K562 (cell line): ENCODE measurements around the gene PROK1. TPM values are rescaled to one million over a fixed set of nuclear protein-coding genes. Genes with fewer than 3 reads are reported as not detected.

Source experiments
- ADNP ChIP-seq: fragments of 200-800 bp; sonication (Bioruptor generic); IDR thresholded peaks from 2 replicates; pipeline ENCODE4 v1.6.1; 2016; ENCODE audit warnings: missing genetic modification characterization, missing compliant biosample characterization
- AFF1 ChIP-seq, 2 experiments: fragments of 450-650 bp; IDR thresholded peaks; 2 replicates each; pipeline ENCODE4 v1.6.1; 2018; ENCODE audit warnings: mild to moderate bottlenecking in 2 of 2, low read depth in 1 of 2; ENCODE audit not compliant: partially characterized antibody in 2 of 2
- DLX4 ChIP-seq: fragments of 250-450 bp; sonication (Bioruptor Pico); IDR thresholded peaks from 2 replicates; pipeline ENCODE4 v1.6.1; 2021; ENCODE audit warnings: mild to moderate bottlenecking
- DMBX1 ChIP-seq: fragments of 250-450 bp; sonication (Bioruptor Pico); IDR thresholded peaks from 2 replicates; pipeline ENCODE4 v1.8.0; 2022; ENCODE audit warnings: inconsistent platforms, mild to moderate bottlenecking, moderate library complexity, borderline replicate concordance
- GTF2A2 ChIP-seq: IDR thresholded peaks from 2 replicates; pipeline ENCODE4 v1.6.1; 2016; ENCODE audit warnings: mild to moderate bottlenecking, missing genetic modification characterization, missing compliant biosample characterization
- GTF2E2 ChIP-seq: fragments of 200-800 bp; sonication (Bioruptor generic); IDR thresholded peaks from 2 replicates; pipeline ENCODE4 v1.6.1; 2016; ENCODE audit warnings: missing genetic modification characterization, missing compliant biosample characterization
- KDM2B ChIP-seq: fragments of 250-450 bp; sonication (Bioruptor Pico); IDR thresholded peaks from 2 replicates; pipeline ENCODE4 v1.8.0; 2021; ENCODE audit warnings: mild to moderate bottlenecking, moderate library complexity
- KLF16 ChIP-seq: IDR thresholded peaks from 2 replicates; pipeline ENCODE4 v1.6.1; 2016; ENCODE audit warnings: antibody characterized with exemption
- MBD2 ChIP-seq: sonication (generic); IDR thresholded peaks from 2 replicates; pipeline ENCODE4 v1.6.1; 2016; ENCODE audit warnings: low read depth, borderline replicate concordance
- MCM2 ChIP-seq: fragments of 450-650 bp; IDR thresholded peaks from 2 replicates; pipeline ENCODE4 v1.6.1; 2017; ENCODE audit warnings: low read depth, mild to moderate bottlenecking
- MTA2 ChIP-seq: fragments of 450-650 bp; IDR thresholded peaks from 2 replicates; pipeline ENCODE4 v1.6.1; 2016; ENCODE audit warnings: low read depth
- NR2C1 ChIP-seq, 2 experiments: fragments of 450-650 bp; IDR thresholded peaks; 2 replicates each; pipeline ENCODE4 v1.6.1; 2017; ENCODE audit warnings: mild to moderate bottlenecking in 2 of 2, antibody characterized with exemption in 1 of 2, inconsistent platforms in 1 of 2, missing compliant biosample characterization in 1 of 2, missing genetic modification characterization in 1 of 2
- PATZ1 ChIP-seq: fragments of 250-450 bp; sonication (Bioruptor Pico); IDR thresholded peaks from 2 replicates; pipeline ENCODE4 v1.5.0; 2020; ENCODE audit warnings: mild to moderate bottlenecking, borderline replicate concordance
- PRMT5 ChIP-seq: sonication (generic); formaldehyde crosslinking; IDR thresholded peaks from 2 replicates; pipeline ENCODE4 v1.5.0; 2020; ENCODE audit warnings: missing genetic modification reagents
- PTRF ChIP-seq: fragments of 450-650 bp; IDR thresholded peaks from 2 replicates; pipeline ENCODE4 v1.6.1; 2016; ENCODE audit warnings: mild to moderate bottlenecking, missing genetic modification characterization, missing compliant biosample characterization
- RBM25 ChIP-seq: fragments of 200-400 bp; formaldehyde crosslinking; IDR thresholded peaks from 2 replicates; pipeline ENCODE4 v1.6.1; 2018; ENCODE audit warnings: low read length, low read depth, moderate library complexity; ENCODE audit not compliant: severe bottlenecking
- TEAD2 ChIP-seq: fragments of 450-650 bp; IDR thresholded peaks from 2 replicates; pipeline ENCODE4 v1.6.1; 2016; ENCODE audit warnings: missing genetic modification characterization, control low read depth, missing compliant biosample characterization
- TOE1 ChIP-seq, 2 experiments: fragments of 450-650 bp in 1 of 2; sonication (generic) in 1 of 2; formaldehyde crosslinking in 1 of 2; IDR thresholded peaks; 2 replicates each; pipeline versions ENCODE4 v1.7.1 to v1.8.0; 2016 to 2022; ENCODE audit warnings: borderline replicate concordance in 2 of 2, mild to moderate bottlenecking in 2 of 2, antibody characterized with exemption in 1 of 2, inconsistent platforms in 1 of 2, low read depth in 1 of 2, missing genetic modification reagents in 1 of 2, moderate library complexity in 1 of 2
- ZFX ChIP-seq: sonication (generic); formaldehyde crosslinking; IDR thresholded peaks from 2 replicates; pipeline ENCODE4 v1.8.0; 2022; ENCODE audit warnings: mild to moderate bottlenecking, missing genetic modification reagents, moderate library complexity
- ZNF766 ChIP-seq: fragments of 200-800 bp; sonication (Bioruptor generic); conservative IDR thresholded peaks from 2 replicates; pipeline ENCODE4 v1.6.1; 2016; ENCODE audit warnings: missing genetic modification characterization, missing compliant biosample characterization
- polyA plus RNA-seq, 8 experiments: library from polyadenylated mRNA; depleted of rRNA in 4 of 8; stranded (reverse) in 5 of 8; unstranded in 3 of 8; fragments of >200 nt; fragmentation: Nextera tagmentation in 2 of 8; fragmentation: Illumina TruSeq in 1 of 8; extraction: Ambion mirVana in 2 of 8; extraction: Trizol in 1 of 8; gene quantifications; 2 replicates each; pipeline versions ENCODE4 v1.2.1 to v1.2.3, GENCODE V29; 2011 to 2014; ENCODE audit warnings: inconsistent platforms in 1 of 8, missing spikeins in 1 of 8
- total RNA-seq, 7 experiments: library from RNA; depleted of rRNA in 6 of 7; stranded (reverse); fragments of >200 nt in 6 of 7; fragmentation: Illumina TruSeq in 2 of 7; extraction: Trizol in 2 of 7; gene quantifications; 2 replicates each; pipeline versions ENCODE4 v1.2.1 to v1.2.3, GENCODE V29; 2011 to 2021; ENCODE audit warnings: low replicate concordance in 1 of 7

Gene PROK1
- total and polyA plus RNA-seq, 9 of the 15 experiments (the other 6 are each of a cell fraction or from before 2014, with no cell fraction given) = 0.15 TPM; not detected in 8

- no peak for TF ChIP-seq ADNP (tag)
- 0 out of 2 replicates have a peak, but pooled peaks have one; percentile 6 for TF ChIP-seq KDM2B
- TF ChIP-seq PTRF (tag) = no peak
- TF ChIP-seq ZNF766 (CRISPR knock-in tag) = no peak; the same call in 1 of the 2 replicates
- no peak for TF ChIP-seq GTF2A2
- TF ChIP-seq MBD2 = peak; percentile 86
- peak; percentile 22 to 58 for TF ChIP-seq AFF1 (IDR thresholded peaks at IDR 0.05; ENCODE audit: low read depth in 1 of 2, partially characterized antibody in 2 of 2)
- TF ChIP-seq DMBX1 (CRISPR knock-in tag) = peak; percentile 25; the same call in 1 of the 2 replicates
- TF ChIP-seq MCM2 = no peak
- 0 out of 2 replicates have a peak, but pooled peaks have one; percentile 36 for TF ChIP-seq PRMT5 (CRISPR knock-in tag)
- TF ChIP-seq KLF16 = peak; percentile 86
- TF ChIP-seq DLX4 (CRISPR knock-in tag) = no peak
- peak; percentile 90 for TF ChIP-seq NR2C1 (IDR thresholded peaks at IDR 0.05)
- peak; percentile 88 for TF ChIP-seq NR2C1 (tag; IDR thresholded peaks at IDR 0.05)
- no peak for TF ChIP-seq PATZ1
- no peak for TF ChIP-seq TEAD2 (tag)
- TF ChIP-seq ZFX (CRISPR knock-in tag) = peak; percentile 98
- TF ChIP-seq MTA2 = no peak; the same call in none of the 2 replicates
- TF ChIP-seq GTF2E2 (tag) = peak; percentile 95
- no peak for TF ChIP-seq RBM25
- TF ChIP-seq TOE1 (IDR thresholded peaks at IDR 0.05; ENCODE audit: borderline replicate concordance) = peak; percentile 96
- TF ChIP-seq TOE1 (CRISPR knock-in tag; IDR thresholded peaks at IDR 0.05; ENCODE audit: borderline replicate concordance, low read depth) = peak; percentile 96
Measured at GRCh38 chr1:110407260-110408210, 43.4 kb upstream of the PROK1 start, which contains the start of gene LAMTOR5 (continued).
